GM12878 (cell line): ENCODE results near the gene CDK2. TPM values are rescaled to one million over a fixed set of nuclear protein-coding genes. Genes with fewer than 3 reads are reported as not detected.
"Not testable (repeated sequence)": the region's sequence is repeated elsewhere in the genome, so short reads cannot be mapped to it uniquely, and the experiment has no call there.

Source experiments
- ATAC-seq: fragments of 200-7000 bp; cut with Tn5 transposase; 3 replicates; pipeline ENCODE4 v1.9.1; 2020; ENCODE audit warnings: mild to moderate bottlenecking, moderate library complexity
- BruUV-seq: library from RNA; stranded (reverse); fragments of 400-500 nt; replicated peaks from 2 replicates; lab custom pipeline; 2021; lab: Mats Ljungman, UMichigan
- CTCF ChIA-PET: fragments of 300-600 bp; sonication (Branson Sonifier 250); formaldehyde crosslinking; extraction: SDS; loops from one replicate; lab custom pipeline; 2021; ENCODE audit warnings: inconsistent platforms; lab: Yijun Ruan, JAX
- POLR2A ChIA-PET: fragments of 350-600 bp; formaldehyde crosslinking; extraction: SDS; loops from one replicate; lab custom pipeline; 2021; ENCODE audit warnings: inconsistent platforms; lab: Charles Lee
- RAD21 ChIA-PET: fragments of 300-600 bp; sonication (Branson Sonifier 250); formaldehyde crosslinking; loops from one replicate; lab custom pipeline; 2023; ENCODE audit warnings: antibody characterized with exemption; ENCODE audit not compliant: unreplicated experiment; lab: Charles Lee
- SMC1A ChIA-PET: fragments of 300-600 bp; sonication (Branson Sonifier 250); formaldehyde crosslinking; loops from one replicate; lab custom pipeline; 2023; ENCODE audit not compliant: unreplicated experiment, uncharacterized antibody; lab: Charles Lee
- DNase-seq: peaks from one replicate; pipeline ENCODE4 v3.0.0-alpha.2; 2011; ENCODE audit warnings: low read depth, low spot score
- FAIRE-seq: peaks from 3 replicates; lab custom pipeline; 2011; peaks lifted over from hg19 to GRCh38; lab: Jason Lieb, UNC
- H2AFZ ChIP-seq: 2 replicates; pipeline ENCODE4 v1.6.0; 2011; ENCODE audit warnings: low read depth, low read length, control low read depth; ENCODE audit not compliant: control insufficient read depth
- H3K27ac ChIP-seq: 2 replicates; pipeline ENCODE4 v1.5.1; 2011; ENCODE audit warnings: control low read depth; ENCODE audit not compliant: control insufficient read depth, insufficient read depth
- H3K27me3 ChIP-seq, 2 experiments: replicated peaks in 1 of 2; 2 replicates each; pipeline versions ENCODE4 v1.6.0 to v1.6.1; 2011; ENCODE audit warnings: low read length in 1 of 2; ENCODE audit not compliant: control insufficient read depth in 2 of 2, insufficient read depth in 2 of 2
- H3K36me3 ChIP-seq, 2 experiments: 2 replicates each; pipeline ENCODE4 v1.5.1; 2011; ENCODE audit warnings: low read length in 1 of 2; ENCODE audit not compliant: control insufficient read depth in 2 of 2, insufficient read depth in 2 of 2
- H3K4me1 ChIP-seq: 2 replicates; pipeline ENCODE4 v1.6.1; 2011; ENCODE audit warnings: mild to moderate bottlenecking, low read length, moderate library complexity, mixed read lengths; ENCODE audit not compliant: control insufficient read depth, insufficient read depth
- H3K4me2 ChIP-seq: 2 replicates; pipeline ENCODE4 v1.6.0; 2011; ENCODE audit warnings: control low read depth; ENCODE audit not compliant: control insufficient read depth, insufficient read depth
- H3K4me3 ChIP-seq: fragments of 200-600 bp; sonication (generic); 2 replicates; pipeline ENCODE4 v1.5.1; 2016
- H3K79me2 ChIP-seq: 2 replicates; pipeline ENCODE4 v1.6.0; 2011; ENCODE audit warnings: low read length; ENCODE audit not compliant: control insufficient read depth, insufficient read depth
- H3K9ac ChIP-seq: 2 replicates; pipeline ENCODE4 v1.8.0; 2011; ENCODE audit warnings: low read length, control low read depth, mixed read lengths; ENCODE audit not compliant: control insufficient read depth, insufficient read depth
- H3K9me3 ChIP-seq: replicated peaks from 3 replicates; pipeline ENCODE4 v1.5.1; 2011; ENCODE audit warnings: mild to moderate bottlenecking, low read length; ENCODE audit not compliant: control insufficient read depth, insufficient read depth
- H4K20me1 ChIP-seq: 2 replicates; pipeline ENCODE4 v1.6.0; 2011; ENCODE audit not compliant: control insufficient read depth, insufficient read depth
- IKZF2 ChIP-seq, 2 experiments: fragments of 450-650 bp; IDR thresholded peaks; 2 replicates each; pipeline ENCODE4 v1.6.1; 2017; ENCODE audit warnings: mild to moderate bottlenecking in 2 of 2, moderate library complexity in 2 of 2
- PBX3 ChIP-seq: IDR thresholded peaks from 2 replicates; pipeline ENCODE4 v1.6.1; 2011; ENCODE audit warnings: mild to moderate bottlenecking, low read depth, low read length, moderate library complexity; ENCODE audit not compliant: insufficient replicate concordance
- RB1 ChIP-seq: fragments of 450-650 bp; formaldehyde crosslinking; IDR thresholded peaks from 2 replicates; pipeline ENCODE4 v1.6.1; 2017; ENCODE audit warnings: mild to moderate bottlenecking, borderline replicate concordance
- SMAD1 ChIP-seq: fragments of 450-650 bp; IDR thresholded peaks from 2 replicates; pipeline ENCODE4 v1.6.1; 2018; ENCODE audit warnings: mild to moderate bottlenecking, low read depth; ENCODE audit not compliant: partially characterized antibody
- SP1 ChIP-seq: IDR thresholded peaks from one replicate; pipeline ENCODE4 v1.6.1; 2011; ENCODE audit warnings: low read depth, low read length
- WGBS: methylation state at CpG from one replicate; pipeline ENCODE4 v1.1.6; 2016; ENCODE audit warnings: low lambda C conversion rate; ENCODE audit not compliant: insufficient replicate concordance, insufficient coverage; ENCODE audit errors: missing lambda C conversion rate; 5-methylcytosine and 5-hydroxymethylcytosine counted together
- in situ Hi-C: fragments of 300-500 bp; cut with MboI; formaldehyde crosslinking; loops from 9 replicates; pipeline ENCODE4 v1.14.3; 2018; ENCODE audit warnings: mixed read lengths
- intact Hi-C: fragments of 100-400 bp; cut with micrococcal nuclease; formaldehyde crosslinking; loops from one replicate; pipeline ENCODE4 v1.14.2; 2022; ENCODE audit not compliant: unreplicated experiment
- polyA plus RNA-seq, 11 experiments: library from polyadenylated mRNA; depleted of rRNA in 4 of 11; unstranded in 6 of 11; stranded (reverse) in 5 of 11; fragments of >200 nt; fragmentation: Nextera tagmentation in 4 of 11; fragmentation: Illumina TruSeq in 1 of 11; extraction: Ambion mirVana in 4 of 11; extraction: Trizol in 1 of 11; gene quantifications; 1 replicate in 1 of 11; 2 replicates in 10 of 11; pipeline versions ENCODE4 v1.2.1 to v1.2.3, GENCODE V29; 2011 to 2016; ENCODE audit warnings: inconsistent platforms in 2 of 11, missing spikeins in 2 of 11, low read depth in 1 of 11
- total RNA-seq, 4 experiments: library from RNA; depleted of rRNA in 3 of 4; stranded (reverse); fragments of >200 nt in 3 of 4; fragmentation: Illumina TruSeq in 1 of 4; extraction: Trizol in 1 of 4; gene quantifications; 2 replicates each; pipeline versions ENCODE4 v1.2.1 to v1.2.3, GENCODE V29; 2013 to 2021
- TF ChIP-seq, protein P1 (sequence below): fragments of 450-650 bp; conservative IDR thresholded peaks from 2 replicates; pipeline ENCODE4 v1.6.1; 2017; ENCODE audit warnings: mild to moderate bottlenecking, moderate library complexity

Gene CDK2
- total and polyA plus RNA-seq, 10 of the 15 experiments (the other 5 are each of a cell fraction or from before 2014, with no cell fraction given): 13.1 to 138 (median 82.2) TPM

DNA sequence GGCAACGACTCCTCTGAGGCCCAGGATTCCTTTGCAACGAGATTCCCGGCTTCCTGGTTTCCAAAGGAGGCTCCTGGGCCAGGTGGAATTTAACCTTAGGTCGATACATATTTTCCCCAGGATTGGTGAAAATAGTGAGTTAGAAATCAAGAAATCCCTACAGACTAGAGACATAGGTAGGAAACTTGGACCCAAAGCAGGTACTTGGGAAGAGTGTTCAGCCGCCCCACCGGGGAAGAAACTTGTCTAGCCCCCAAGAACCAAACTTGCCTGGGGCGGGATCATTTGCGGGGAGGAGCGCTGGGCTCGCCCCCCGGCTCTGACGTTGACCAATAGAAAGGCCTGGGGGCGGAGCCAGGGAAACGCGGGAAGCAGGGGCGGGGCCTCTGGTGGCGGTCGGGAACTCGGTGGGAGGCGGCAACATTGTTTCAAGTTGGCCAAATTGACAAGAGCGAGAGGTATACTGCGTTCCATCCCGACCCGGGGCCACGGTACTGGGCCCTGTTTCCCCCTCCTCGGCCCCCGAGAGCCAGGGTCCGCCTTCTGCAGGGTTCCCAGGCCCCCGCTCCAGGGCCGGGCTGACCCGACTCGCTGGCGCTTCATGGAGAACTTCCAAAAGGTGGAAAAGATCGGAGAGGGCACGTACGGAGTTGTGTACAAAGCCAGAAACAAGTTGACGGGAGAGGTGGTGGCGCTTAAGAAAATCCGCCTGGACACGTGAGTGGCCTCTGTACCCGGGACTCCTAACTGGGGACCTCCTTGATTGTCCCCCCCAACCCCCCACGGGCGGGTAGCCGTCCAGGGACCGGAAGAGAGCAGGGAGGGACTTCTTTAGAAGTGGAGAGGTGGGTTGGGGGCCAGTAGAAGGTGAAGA is at the start of gene CDK2 (continued):
- TF ChIP-seq RB1: peak; percentile 82; the same call in 1 of the 2 replicates
- TF ChIP-seq, protein P1, sequence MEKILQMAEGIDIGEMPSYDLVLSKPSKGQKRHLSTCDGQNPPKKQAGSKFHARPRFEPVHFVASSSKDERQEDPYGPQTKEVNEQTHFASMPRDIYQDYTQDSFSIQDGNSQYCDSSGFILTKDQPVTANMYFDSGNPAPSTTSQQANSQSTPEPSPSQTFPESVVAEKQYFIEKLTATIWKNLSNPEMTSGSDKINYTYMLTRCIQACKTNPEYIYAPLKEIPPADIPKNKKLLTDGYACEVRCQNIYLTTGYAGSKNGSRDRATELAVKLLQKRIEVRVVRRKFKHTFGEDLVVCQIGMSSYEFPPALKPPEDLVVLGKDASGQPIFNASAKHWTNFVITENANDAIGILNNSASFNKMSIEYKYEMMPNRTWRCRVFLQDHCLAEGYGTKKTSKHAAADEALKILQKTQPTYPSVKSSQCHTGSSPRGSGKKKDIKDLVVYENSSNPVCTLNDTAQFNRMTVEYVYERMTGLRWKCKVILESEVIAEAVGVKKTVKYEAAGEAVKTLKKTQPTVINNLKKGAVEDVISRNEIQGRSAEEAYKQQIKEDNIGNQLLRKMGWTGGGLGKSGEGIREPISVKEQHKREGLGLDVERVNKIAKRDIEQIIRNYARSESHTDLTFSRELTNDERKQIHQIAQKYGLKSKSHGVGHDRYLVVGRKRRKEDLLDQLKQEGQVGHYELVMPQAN: peak; percentile 89
- TF ChIP-seq SP1: peak; percentile 84
- no peak for TF ChIP-seq PBX3
- peak; percentile 49 to 54; a peak in 1 of 4 replicates for TF ChIP-seq IKZF2 (IDR thresholded peaks at IDR 0.05)
- TF ChIP-seq SMAD1: peak; percentile 12

- H4K20me1 ChIP-seq, H3K4me1 ChIP-seq, H3K9ac ChIP-seq, H3K9me3 ChIP-seq, H2AFZ ChIP-seq, DNase-seq, RAD21 ChIA-PET, H3K4me2 ChIP-seq, CTCF ChIA-PET, POLR2A ChIA-PET, H3K27me3 ChIP-seq, FAIRE-seq, H3K4me3 ChIP-seq, intact Hi-C loops, BruUV-seq, H3K27ac ChIP-seq, ATAC-seq, in situ Hi-C loops: not testable (repeated sequence)
- H3K36me3 ChIP-seq: peaks cover 0 to 23% of the 10 kb centered on the region in 2 experiments; a peak in 3 of 4 replicates
- peaks cover 57% of the 10 kb centered on the region for H3K79me2 ChIP-seq
- SMC1A ChIA-PET: interaction anchor here (1.0 kb wide), 1 partner anchor 180 kb away, joined by 3 read pairs; no protein-coding TSS in a partner anchor
- WGBS: 53% methylated on average over 3 of the region's 3 CpGs
Measured at GRCh38 chr12:55919032-55919431, 47.6 kb upstream of the CDK2 start.
